ENCODE data around the gene MOV10. TPM values are rescaled to one million over a fixed set of nuclear protein-coding genes. Genes with fewer than 3 reads are reported as not detected.

The MOV10 gene
- total and polyA plus RNA-seq, 2 donors (not counting 3 experiments of a cell fraction or from before 2014, with no cell fraction given): 97.1 to 113 TPM

DNA sequence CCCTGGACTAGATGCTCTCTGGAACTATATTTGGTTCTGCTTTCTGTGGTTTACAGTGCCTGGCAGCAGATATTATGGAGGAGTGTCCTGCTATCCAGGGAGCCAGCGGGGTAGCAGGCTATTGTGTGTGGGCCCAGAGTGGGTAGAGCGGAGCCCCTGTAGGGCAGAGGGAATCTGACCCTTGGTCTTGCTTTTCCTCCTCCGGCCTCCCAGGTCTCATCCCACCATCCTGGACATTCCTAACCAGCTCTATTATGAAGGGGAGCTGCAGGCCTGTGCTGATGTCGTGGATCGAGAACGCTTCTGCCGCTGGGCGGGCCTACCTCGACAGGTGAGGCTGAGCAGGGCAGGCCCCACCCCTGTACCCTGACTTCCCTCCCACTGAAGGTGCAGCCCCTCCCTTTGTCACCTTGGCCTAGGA is 23.3 kb downstream of the MOV10 start:
- Histone ChIP-seq H3K79me2 (ENCODE audit: control insufficient read depth, insufficient read depth, low read length) (peaks cover 6% of the 10 kb centered on the region), H3K4me1 (ENCODE audit: control insufficient read depth, extremely low read depth, insufficient read depth, low read length) (peaks cover 42% of the 10 kb centered on the region), H3K9me3 (replicated peaks; ENCODE audit: control insufficient read depth, insufficient read depth, low read length) (no peaks in the 10 kb centered on the region), H3K4me3 (replicated peaks in 1 of 3; ENCODE audit: insufficient read depth in 1 of 3, low read depth in 1 of 3, low read length in 3 of 3) (no peak overlapping the region), H3K9ac (replicated peaks; ENCODE audit: extremely low read depth, insufficient read depth, low read length) (no peak overlapping the region), H3K36me3 (ENCODE audit: control insufficient read depth in 2 of 2, extremely low read depth in 1 of 2, insufficient read depth in 2 of 2, low read length in 2 of 2) (peaks cover 16 to 48% of the 10 kb centered on the region in 2 experiments), H3K4me2 (ENCODE audit: insufficient read depth, low read length) (no peak overlapping the region), H3K9me1 (replicated peaks; ENCODE audit: control insufficient read depth, extremely low read depth, insufficient read depth, low read length) (no peaks in the 10 kb centered on the region), H2AFZ (ENCODE audit: low read depth, low read length) (no peak overlapping the region), H4K20me1 (replicated peaks; ENCODE audit: control insufficient read depth, extremely low read depth, insufficient read depth, low read length) (no peaks in the 10 kb centered on the region), H3K27me3 (ENCODE audit: control insufficient read depth in 2 of 2, insufficient read depth in 2 of 2, low read length in 2 of 2) (no peaks in the 10 kb centered on the region), H3K27ac (ENCODE audit: insufficient read depth, low read depth, low read length) (no peak overlapping the region)
- no TSS peak for BruUV-seq (replicated peaks)
- ChIA-PET CTCF (interaction anchor here (1.1 to 6.7 kb wide), 3 partner anchors 17 to 328 kb away, joined by 3 to 57 read pairs (median 4); partner anchors contain the start of genes MOV10 and PPM1J), POLR2A (interaction anchor here (0.8 kb wide), 1 partner anchor 258 kb away, joined by 3 read pairs; the partner anchor contains the start of gene SLC16A1)
- dilution Hi-C loops (cut with MboI; ENCODE audit: extremely low pct_ligation_motif_present, low sequenced_read_pairs) (no loop called here), intact Hi-C loops (cut with micrococcal nuclease) (no loop called here)
- DNase-seq (ENCODE audit: low read depth, low spot score): no peak
- no peak for FAIRE-seq
- TF ChIP-seq POLR2AphosphoS5 (IDR thresholded peaks at IDR 0.05; ENCODE audit: insufficient read depth, low read depth, low read length) (peak; percentile 10), FOS (IDR thresholded peaks at IDR 0.05; ENCODE audit: borderline replicate concordance, insufficient read depth, low read length) (no peak)

DNA sequence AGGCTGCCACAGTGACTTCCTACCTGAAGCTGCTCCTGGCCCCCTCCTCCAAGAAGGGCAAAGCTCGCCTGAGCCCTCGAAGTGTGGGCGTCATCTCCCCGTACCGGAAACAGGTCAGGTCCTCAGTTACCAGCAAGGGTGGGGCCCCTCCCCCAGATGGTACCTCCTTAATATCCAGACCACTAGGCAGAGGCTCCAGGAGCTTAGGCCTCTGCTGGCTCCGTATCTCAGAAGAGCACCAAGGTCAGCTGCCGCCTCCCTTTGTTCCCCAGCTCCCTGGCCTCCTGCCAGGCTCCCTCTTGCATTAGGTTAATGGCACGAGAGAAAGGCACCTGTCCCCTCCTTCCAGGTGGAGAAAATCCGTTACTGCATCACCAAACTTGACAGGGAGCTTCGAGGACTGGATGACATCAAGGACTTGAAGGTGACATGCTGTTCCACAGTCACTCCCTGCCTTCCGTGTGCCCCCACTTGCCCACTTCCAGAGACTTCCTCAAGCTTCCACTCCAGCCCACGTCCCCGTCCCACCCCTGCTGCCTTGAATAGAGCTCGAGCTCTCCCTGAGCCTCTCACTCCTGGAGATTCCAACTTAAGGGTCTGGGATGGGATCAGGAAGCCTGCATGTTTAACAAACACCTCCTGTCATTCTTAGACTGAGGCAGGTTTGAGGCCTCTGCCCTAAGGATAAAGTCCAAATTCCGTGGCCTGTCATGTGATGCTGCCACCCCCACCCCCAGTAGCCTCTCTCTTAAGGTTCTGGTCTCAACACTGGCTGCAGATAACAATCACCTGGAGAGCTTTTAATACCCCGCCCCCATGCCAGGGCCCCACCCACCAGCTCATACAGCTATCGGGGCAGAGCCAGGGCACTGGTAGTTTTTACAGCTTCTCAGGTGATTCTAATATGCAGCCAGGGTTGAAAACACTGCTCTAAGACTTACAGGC is 24.2 kb downstream of the MOV10 start:
- Histone ChIP-seq H3K4me2 (ENCODE audit: insufficient read depth, low read length) (no peak overlapping the region), H3K27ac (ENCODE audit: insufficient read depth, low read depth, low read length) (no peak overlapping the region), H4K20me1 (replicated peaks; ENCODE audit: control insufficient read depth, extremely low read depth, insufficient read depth, low read length) (no peaks in the 10 kb centered on the region), H2AFZ (ENCODE audit: low read depth, low read length) (no peak overlapping the region), H3K9me1 (replicated peaks; ENCODE audit: control insufficient read depth, extremely low read depth, insufficient read depth, low read length) (no peaks in the 10 kb centered on the region), H3K27me3 (ENCODE audit: control insufficient read depth in 2 of 2, insufficient read depth in 2 of 2, low read length in 2 of 2) (no peaks in the 10 kb centered on the region), H3K4me3 (replicated peaks in 1 of 3; ENCODE audit: insufficient read depth in 1 of 3, low read depth in 1 of 3, low read length in 3 of 3) (no peak overlapping the region), H3K9me3 (replicated peaks; ENCODE audit: control insufficient read depth, insufficient read depth, low read length) (no peaks in the 10 kb centered on the region), H3K9ac (replicated peaks; ENCODE audit: extremely low read depth, insufficient read depth, low read length) (no peak overlapping the region), H3K4me1 (ENCODE audit: control insufficient read depth, extremely low read depth, insufficient read depth, low read length) (peaks cover 50% of the 10 kb centered on the region), H3K79me2 (ENCODE audit: control insufficient read depth, insufficient read depth, low read length) (peaks cover 15% of the 10 kb centered on the region), H3K36me3 (ENCODE audit: control insufficient read depth in 2 of 2, extremely low read depth in 1 of 2, insufficient read depth in 2 of 2, low read length in 2 of 2) (peaks cover 20 to 47% of the 10 kb centered on the region in 2 experiments)
- ChIA-PET CTCF (interaction anchor here (1.1 to 6.7 kb wide), 2 partner anchors 25 to 329 kb away, joined by 3 to 57 read pairs; partner anchors contain the start of gene MOV10), POLR2A (interaction anchor here (0.8 kb wide), 1 partner anchor 258 kb away, joined by 3 read pairs; the partner anchor contains the start of gene SLC16A1)
- FAIRE-seq: no peak
- intact Hi-C loops (cut with micrococcal nuclease): no loop called here
- BruUV-seq (replicated peaks): no TSS peak
- DNase-seq (ENCODE audit: low read depth, low spot score): peak; percentile 23
- dilution Hi-C loops (cut with MboI; ENCODE audit: extremely low pct_ligation_motif_present, low sequenced_read_pairs): no loop called here
- TF ChIP-seq FOS (IDR thresholded peaks at IDR 0.05; ENCODE audit: borderline replicate concordance, insufficient read depth, low read length): no peak
- TF ChIP-seq MYC (IDR thresholded peaks at IDR 0.05; ENCODE audit: low read depth, low read length): no peak
- no peak for TF ChIP-seq EZH2 (IDR thresholded peaks at IDR 0.05; ENCODE audit: borderline replicate concordance, low read depth, low read length, severe bottlenecking)
- TF ChIP-seq GATA2 (IDR thresholded peaks at IDR 0.05; ENCODE audit: insufficient read depth, insufficient read length, low read depth, low read length): peak; percentile 28
- TF ChIP-seq POLR2A (IDR thresholded peaks at IDR 0.05; ENCODE audit: low read depth, low read length): peak; percentile 52
- no peak for TF ChIP-seq POLR2AphosphoS5 (IDR thresholded peaks at IDR 0.05; ENCODE audit: insufficient read depth, low read depth, low read length)
- no peak for TF ChIP-seq JUN (IDR thresholded peaks at IDR 0.05; ENCODE audit: borderline replicate concordance, insufficient read depth, insufficient read length, low read depth)
- TF ChIP-seq, protein P1, sequence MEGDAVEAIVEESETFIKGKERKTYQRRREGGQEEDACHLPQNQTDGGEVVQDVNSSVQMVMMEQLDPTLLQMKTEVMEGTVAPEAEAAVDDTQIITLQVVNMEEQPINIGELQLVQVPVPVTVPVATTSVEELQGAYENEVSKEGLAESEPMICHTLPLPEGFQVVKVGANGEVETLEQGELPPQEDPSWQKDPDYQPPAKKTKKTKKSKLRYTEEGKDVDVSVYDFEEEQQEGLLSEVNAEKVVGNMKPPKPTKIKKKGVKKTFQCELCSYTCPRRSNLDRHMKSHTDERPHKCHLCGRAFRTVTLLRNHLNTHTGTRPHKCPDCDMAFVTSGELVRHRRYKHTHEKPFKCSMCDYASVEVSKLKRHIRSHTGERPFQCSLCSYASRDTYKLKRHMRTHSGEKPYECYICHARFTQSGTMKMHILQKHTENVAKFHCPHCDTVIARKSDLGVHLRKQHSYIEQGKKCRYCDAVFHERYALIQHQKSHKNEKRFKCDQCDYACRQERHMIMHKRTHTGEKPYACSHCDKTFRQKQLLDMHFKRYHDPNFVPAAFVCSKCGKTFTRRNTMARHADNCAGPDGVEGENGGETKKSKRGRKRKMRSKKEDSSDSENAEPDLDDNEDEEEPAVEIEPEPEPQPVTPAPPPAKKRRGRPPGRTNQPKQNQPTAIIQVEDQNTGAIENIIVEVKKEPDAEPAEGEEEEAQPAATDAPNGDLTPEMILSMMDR (IDR thresholded peaks at IDR 0.05; ENCODE audit: extremely low read depth in 1 of 2, insufficient read depth in 1 of 2, low read depth in 1 of 2, low read length in 2 of 2): no peak
- TF ChIP-seq, protein P2, sequence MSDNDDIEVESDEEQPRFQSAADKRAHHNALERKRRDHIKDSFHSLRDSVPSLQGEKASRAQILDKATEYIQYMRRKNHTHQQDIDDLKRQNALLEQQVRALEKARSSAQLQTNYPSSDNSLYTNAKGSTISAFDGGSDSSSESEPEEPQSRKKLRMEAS (IDR thresholded peaks at IDR 0.05; ENCODE audit: insufficient read depth, insufficient read length): no peak
